Stimulated activated naive CD4-positive, alpha-beta T cell (primary cell): Measurements from ENCODE around the gene DUSP2.

Source experiments
- DNase-seq, 6 experiments: peaks; one replicate each; lab custom pipeline; 2025; lab: John Stamatoyannopoulos, UW

DUSP2 gene

GRCh38 chr2:96113951-96114350 lies 31.3 kb downstream of the DUSP2 start:
- DNase-seq, result no peak

GRCh38 chr2:96113367-96113677 lies 31.9 kb downstream of the DUSP2 start:
- DNase-seq, result no peak

DNA sequence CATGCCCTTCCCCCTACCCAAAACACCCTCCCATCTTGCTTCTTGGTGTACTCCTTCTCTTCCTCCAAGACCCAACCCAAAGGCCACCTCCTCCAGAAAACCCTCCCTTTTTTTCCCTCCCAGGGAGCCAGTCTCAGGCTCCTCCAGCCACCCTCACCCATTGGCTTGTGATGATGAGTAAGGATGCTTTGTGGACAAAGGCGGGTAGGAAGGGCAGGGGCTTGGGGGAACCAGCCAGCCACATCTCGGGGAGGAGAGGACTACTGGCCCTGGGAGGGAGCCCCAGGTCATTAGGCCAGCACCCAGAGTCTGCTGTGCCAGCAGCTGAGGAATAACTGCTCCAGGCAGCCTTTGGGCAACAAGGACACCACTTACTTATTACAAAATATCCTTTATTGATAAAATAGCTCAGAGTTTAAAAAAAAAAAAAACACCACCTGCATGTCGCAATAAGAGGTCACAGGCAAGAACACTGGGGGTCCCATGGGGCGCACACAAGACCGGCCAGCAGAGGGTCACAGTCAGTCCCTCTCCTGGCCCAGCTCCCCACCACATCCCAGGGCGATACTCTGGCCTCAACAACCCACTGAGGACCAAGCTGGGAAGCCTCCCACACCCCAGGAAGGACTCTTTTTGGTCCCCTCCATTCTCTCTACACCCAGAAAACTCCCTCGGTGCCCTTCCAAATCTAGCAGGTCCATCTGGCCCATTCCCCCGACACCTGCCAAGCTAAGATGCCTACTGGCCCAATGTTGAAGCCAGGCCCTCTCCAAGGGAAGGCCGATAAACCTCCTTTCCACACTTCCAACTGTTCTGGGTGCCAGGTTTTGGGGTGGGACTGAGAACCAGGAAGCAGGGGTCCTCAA lies 32.5 kb downstream of the DUSP2 start:
- no peak for DNase-seq

GRCh38 chr2:96111823-96112500 lies 33.3 kb downstream of the DUSP2 start:
- DNase-seq, result no peak

DNA sequence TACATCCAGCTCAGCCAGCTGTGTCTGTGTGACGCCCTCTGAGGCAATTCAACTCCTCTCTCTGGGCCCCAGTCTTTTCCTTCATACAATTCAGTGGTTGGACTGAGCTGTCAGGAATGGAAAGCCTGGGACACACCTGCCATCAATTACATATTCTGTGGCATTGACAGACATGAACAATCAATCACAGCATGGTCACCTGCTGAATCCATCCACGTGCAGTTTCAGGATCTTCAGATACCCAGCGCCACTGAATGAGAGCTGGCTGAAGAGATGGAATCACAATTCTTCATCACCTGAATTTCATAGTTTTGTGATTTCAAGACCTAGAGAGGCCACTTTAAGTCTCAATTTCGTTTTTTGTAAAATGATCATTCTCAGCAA lies 34.0 kb downstream of the DUSP2 start:
- DNase-seq, result no peak

DNA sequence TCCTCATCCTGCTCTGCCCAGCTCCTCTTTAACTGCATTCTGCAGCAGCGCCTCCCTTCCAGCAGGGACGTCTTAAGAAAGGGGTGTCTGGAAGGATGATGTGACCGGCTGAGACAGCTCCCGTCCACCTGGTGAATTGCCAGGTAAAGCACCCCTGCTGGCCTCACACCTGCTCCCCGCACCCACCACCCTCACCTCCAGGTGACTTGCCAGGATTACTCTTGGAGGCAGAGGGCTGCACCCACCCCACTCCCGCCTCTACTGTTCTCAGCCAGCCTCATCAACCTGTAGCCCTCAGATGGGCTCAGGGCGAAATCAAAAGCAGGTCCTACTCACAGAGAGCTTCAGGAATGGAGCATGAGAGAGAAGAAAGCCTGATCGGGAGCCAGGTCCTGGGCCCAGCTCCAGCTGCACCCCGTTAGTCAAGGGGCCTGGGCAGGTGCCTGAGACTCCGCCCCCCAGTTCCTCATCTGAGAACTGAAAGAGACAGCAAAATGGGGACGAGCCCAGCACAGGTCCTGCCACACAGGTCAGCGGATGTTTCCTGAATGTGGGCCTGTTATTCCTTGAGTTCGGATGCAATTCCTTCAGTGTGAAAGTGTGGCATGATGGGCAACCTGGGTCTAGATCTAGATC lies 34.5 kb downstream of the DUSP2 start:
- no peak for DNase-seq

DNA sequence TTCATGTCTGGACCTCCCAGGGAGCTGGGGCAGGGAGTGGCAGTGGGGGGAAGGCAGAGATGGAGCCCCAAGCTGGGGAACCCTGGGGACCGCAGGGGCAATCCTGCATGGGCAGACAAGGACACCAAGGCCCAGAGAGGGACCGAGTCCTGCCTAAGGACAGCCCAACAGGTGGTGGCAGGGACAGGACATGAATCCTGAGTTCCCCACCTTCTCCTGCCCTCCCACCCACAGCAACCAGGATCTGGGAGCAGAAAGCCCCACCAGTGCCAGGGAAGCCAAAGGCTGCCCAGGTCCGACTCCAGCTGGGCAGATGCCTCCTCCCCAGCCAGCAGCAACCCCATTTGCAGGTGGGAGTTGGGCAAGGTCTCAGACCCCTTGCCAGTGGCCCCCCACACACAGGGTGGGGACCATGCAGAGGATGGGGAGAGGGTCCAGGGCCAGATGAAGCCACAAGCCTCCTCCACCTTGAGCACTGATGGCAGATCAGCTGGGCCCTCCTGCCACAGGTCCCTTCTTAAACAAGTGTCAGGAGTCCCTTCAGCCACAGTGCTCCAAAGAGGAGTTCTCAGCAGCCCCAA lies 35.2 kb downstream of the DUSP2 start:
- DNase-seq, result no peak

DNA sequence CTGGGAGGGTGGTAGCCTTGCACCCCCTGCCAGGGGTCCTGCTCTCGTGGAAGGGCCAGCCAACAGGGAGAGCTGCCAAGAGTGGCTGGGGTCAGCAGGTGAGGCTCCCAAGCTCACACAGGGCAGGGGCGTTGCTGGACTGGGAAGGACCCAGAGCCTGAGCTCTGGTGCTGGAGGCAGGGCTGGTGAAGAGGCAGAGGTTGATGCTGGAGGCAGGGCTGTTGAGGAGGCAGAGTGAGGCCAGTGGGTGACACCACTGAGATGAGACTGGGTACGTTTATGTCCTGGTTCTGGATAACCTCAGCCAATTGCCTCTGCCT lies 35.9 kb downstream of the DUSP2 start:
- no peak for DNase-seq

GRCh38 chr2:96108541-96109360 lies 36.5 kb downstream of the DUSP2 start:
- DNase-seq, result no peak

- DNase-seq, result no peak
Observed at GRCh38 chr2:96108151-96108540, 37.1 kb downstream of the DUSP2 start.

DNA sequence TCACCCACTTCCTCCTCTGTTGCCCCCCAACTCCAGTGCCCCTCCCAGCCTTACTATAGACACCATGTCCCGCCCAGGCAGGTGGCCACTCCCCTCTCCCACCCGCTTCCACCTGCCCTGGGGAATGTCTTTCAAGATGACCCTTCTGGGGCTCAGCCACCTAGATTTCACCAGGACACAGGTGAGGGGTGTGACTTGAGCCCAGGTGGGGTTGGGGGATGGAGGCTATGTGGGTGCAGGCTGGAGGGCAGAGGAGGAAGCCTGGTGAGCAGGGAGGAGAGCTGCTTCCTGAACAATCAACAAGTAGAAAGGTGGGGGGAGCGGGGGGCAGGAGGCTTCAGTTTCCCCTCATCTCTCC lies 37.6 kb downstream of the DUSP2 start:
- no peak for DNase-seq

DNA sequence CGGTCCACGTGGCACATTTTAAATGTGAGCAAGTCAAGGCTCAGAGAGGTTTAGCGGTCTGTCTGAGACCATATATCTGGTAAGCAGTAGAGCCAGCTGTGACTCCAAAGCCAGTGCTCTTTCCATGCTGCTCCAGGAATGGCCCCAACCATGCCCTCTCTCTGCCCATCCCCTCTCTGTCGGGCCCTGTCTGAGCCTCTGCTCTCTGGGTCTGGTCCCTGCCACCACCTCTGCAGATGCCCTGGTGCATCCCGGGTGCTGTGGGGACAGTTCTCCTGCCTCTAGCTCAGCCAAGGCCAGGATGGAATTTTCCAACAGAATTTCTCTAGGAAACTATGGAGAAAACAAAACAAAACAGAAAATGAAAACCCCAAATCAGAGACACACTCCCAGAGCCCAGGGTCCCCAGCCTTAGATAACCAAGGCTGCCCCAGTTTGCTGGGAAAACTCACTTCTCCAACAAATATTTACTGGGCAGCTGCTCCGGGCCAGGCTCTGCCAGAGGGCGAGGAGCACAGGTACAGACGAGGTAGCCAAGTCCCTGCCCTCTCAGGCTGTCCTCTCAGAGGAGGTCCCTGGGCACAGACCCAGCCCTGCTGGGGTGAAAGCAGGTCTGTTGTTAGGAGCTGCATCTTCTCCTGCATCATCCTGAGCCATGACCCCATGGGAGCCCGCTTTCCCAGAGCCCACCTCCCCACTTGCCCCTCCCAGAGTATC lies 38.1 kb downstream of the DUSP2 start:
- no peak for DNase-seq

- DNase-seq, result no peak
Observed at GRCh38 chr2:96105994-96106715, 39.1 kb downstream of the DUSP2 start.

DNA sequence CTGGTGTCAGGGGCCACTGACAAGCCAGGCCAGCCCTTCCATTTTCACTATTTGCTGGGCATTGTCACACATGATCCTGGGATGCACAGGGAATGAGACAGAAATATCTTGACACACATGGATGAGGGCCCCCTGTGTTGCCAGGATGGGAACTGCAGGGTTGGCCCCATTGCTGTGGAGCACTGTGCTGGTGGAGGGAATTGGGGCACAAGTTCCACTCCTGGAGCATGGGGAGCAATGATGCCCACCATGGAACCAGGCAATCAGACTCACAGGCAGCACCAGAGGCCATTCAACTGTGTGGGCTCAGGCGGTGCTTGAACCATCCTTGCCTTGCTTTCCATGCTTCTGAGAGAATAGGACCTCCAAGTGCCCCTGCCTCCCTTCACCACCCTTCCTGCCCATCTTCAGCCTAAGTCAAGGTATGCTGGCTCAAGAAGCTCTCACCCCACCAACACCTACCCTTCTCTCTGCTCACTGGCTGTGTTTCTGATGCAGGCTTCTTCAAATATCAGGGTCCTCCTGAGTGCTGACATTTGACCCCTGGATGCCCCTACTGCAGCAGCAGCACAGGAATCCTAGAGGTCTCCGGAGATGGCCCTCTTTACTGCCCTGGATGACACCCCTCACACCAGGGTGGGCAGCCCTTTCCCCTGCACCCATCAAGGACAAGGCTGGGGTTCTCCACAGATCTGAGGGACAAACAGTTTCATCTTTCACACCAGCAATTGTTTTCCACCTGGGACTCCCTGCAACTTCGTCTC lies 39.9 kb downstream of the DUSP2 start:
- no peak for DNase-seq

DNA sequence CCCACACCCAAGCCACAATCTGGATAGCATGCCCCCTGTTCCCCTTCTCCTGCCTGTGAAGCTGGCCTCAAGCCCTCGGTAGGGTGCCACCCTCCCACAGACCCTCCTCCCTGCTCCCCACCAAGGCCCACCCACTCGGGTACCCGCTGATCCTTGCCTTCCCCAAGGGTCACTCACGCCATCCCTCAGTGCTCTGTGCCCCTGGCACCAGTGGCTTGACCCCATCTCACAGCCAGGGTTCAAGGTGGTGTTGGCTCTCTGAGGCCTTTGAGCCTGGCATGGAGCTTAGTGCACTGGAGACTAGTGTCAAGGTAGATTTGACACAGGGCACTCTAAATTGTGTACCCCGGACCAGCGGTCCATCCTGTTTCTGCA lies 40.8 kb downstream of the DUSP2 start:
- no peak for DNase-seq

- no peak for DNase-seq
Observed at GRCh38 chr2:96103761-96104486, 41.3 kb downstream of the DUSP2 start.

GRCh38 chr2:96103187-96103601 lies 42.0 kb downstream of the DUSP2 start:
- DNase-seq, result no peak

DNA sequence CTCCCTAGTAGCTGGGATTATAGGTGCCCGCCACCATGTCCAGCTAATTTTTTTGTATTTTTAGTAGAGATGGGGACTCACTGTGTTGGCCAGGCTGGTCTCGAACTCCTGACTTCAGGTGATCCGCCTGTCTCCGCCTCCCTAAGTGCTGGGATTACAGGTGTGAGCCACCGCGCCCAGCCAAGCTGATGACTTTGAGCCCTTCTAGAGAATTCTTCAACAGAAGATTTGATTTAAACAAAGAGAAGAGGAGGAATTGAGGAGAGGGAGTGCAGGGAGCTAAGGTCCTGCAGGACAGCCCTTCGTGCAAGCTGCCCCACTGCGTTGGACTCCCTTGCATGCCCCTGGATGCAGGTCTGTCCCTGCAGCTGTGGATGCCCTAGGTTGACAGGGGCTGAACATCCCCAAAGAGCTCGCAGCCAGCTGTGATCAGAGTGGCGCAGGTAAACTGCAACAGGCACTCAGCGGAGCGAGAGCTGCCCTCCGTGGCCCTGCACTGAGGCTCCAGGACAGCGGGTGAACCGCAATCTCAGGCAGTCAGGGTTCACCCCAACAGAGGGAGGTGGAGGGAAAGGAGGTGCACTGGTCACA lies 42.5 kb downstream of the DUSP2 start:
- no peak for DNase-seq

GRCh38 chr2:96100893-96101304 lies 44.3 kb downstream of the DUSP2 start:
- DNase-seq, result no peak
